LNCaP clone FGC (cell line): ENCODE results near the gene KIAA1217.
"Not testable (repeated sequence)": the region's sequence is repeated elsewhere in the genome, so short reads cannot be mapped to it uniquely, and the experiment has no call there.

Source experiments
- DNase-seq: peaks from one replicate; pipeline ENCODE4 v3.0.0-alpha.2; 2011; ENCODE audit warnings: low read depth
- H3K4me3 ChIP-seq: 2 replicates; pipeline ENCODE4 v1.5.1; 2011; ENCODE audit warnings: mild to moderate bottlenecking, low read depth, low read length, control low read depth
- TF ChIP-seq, protein P1 (sequence below): IDR thresholded peaks from 2 replicates; pipeline ENCODE4 v1.5.1; 2012; ENCODE audit warnings: mild to moderate bottlenecking; ENCODE audit not compliant: control insufficient read depth, insufficient read depth; ENCODE audit errors: extremely low read depth

KIAA1217 gene

DNA sequence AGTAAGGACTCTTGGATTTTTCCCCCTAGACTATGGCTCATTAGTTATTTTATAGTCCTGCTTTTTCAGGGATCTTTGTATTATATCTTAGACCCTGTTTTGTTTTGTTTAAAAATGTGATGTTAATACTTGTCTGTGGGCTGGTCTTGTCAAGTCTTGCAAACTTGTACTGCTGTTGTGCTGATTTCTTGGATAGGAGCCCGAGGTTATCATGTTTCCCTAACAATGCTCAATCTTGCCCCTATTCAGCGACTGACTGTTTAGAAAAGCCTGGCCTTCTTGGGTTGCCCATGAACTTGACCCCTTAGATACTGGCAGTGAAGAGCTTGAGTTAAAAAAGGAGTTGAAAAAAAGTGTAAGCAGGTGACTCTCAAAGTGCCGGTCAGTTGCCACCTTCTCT is 115.7 kb downstream of the KIAA1217 start:
- TF ChIP-seq, protein P1, sequence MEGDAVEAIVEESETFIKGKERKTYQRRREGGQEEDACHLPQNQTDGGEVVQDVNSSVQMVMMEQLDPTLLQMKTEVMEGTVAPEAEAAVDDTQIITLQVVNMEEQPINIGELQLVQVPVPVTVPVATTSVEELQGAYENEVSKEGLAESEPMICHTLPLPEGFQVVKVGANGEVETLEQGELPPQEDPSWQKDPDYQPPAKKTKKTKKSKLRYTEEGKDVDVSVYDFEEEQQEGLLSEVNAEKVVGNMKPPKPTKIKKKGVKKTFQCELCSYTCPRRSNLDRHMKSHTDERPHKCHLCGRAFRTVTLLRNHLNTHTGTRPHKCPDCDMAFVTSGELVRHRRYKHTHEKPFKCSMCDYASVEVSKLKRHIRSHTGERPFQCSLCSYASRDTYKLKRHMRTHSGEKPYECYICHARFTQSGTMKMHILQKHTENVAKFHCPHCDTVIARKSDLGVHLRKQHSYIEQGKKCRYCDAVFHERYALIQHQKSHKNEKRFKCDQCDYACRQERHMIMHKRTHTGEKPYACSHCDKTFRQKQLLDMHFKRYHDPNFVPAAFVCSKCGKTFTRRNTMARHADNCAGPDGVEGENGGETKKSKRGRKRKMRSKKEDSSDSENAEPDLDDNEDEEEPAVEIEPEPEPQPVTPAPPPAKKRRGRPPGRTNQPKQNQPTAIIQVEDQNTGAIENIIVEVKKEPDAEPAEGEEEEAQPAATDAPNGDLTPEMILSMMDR = no peak

DNA sequence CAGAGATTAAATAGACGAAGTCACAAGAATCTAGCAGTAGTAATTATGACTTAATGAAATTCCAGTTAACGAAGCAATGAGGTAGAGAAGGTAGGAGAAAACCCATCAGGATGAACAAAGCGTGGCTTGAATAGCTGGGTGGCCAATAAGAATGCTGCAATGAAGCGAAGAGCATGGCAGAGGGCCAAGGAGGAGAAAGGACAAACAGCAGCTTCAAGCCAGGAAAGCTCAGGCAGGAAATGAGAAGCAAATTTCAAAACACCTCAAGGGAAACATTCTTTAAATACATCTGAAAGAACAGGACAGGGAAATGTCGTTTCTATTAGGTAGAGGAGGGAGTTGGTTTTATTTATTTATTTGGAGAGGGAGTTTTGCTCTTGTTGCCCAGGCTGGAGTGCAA is 122.5 kb downstream of the KIAA1217 start:
- TF ChIP-seq, protein P1 = no peak

More for the DNA sequence above, 115.7 kb downstream of the KIAA1217 start:
- no peak overlapping the region for H3K4me3 ChIP-seq
- no peak for DNase-seq

DNA sequence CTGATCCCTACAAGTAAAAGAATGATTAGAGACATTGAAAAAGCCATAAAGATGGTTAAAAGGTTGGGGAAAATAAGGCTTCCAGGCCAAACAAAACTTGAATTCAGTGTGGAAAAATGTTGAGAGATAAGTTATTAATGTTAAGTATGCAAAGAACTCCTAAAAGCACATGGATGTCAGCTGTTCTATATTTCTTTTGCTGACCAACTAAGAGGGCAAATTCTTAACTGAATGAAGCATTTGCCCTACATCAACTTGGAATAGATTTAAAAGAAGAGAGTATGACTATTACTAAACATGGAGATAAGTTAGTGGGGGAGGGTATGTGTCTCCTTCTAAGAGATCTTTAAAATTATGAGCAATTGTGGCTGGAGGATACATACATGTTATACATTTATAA is 124.8 kb downstream of the KIAA1217 start:
- H3K4me3 ChIP-seq = no peak overlapping the region
- no peak for DNase-seq
- TF ChIP-seq, protein P1 = no peak

More for the DNA sequence above, 122.5 kb downstream of the KIAA1217 start:
- H3K4me3 ChIP-seq = no peak overlapping the region
- peak; percentile 54 for DNase-seq

DNA sequence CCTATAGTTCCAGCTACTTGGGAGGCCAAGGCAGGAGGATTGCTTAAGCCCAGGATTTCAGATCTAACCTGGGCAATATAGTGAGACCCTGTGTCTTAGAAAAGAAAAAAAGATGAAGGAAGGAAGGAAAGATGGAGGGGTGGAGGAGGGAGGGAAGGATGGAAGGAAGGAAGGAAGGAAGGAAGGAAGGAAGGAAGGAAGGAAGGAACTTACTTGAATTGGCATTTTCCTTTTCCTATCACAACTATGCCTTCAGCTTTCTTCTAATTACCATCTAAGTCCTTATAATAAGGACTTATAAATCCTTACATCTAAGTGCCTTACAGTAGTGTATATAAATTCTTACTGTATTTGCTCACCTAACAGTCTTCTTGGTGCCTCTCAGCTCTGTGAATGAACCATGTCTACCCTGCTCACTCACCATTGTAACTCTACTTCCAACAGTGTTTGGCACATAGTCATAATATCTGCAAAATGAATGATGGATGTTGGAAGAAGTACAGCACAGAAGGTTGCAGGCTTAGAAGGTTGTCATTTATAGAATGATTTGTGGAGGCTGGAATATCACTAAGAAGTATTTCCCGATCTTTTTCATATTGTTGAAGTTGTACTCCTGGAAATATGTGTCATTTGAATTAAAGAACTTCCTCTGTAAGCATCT is 125.5 kb downstream of the KIAA1217 start:
- no peak for DNase-seq
- TF ChIP-seq, protein P1 = no peak
- no peak overlapping the region for H3K4me3 ChIP-seq

DNA sequence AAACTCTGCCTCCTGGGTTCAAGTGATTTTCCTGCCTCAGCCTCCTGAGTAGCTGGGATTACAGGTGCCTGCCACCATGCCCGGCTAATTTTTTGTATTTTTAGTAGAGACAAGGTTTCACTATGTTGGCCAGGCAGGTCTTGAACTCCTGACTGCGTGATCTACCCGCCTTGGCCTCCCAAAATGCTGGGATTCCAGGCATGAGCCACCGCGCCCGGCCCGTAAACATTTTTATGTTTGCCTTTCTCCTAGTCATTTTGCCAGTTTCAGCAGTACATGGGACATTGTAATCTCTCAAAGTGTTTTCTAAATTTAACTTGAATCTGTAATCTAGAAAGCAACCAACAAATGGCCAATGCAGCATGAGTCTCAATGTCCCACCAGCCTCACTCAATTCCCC is 128.8 kb downstream of the KIAA1217 start:
- DNase-seq, H3K4me3 ChIP-seq: not testable (repeated sequence)

DNA sequence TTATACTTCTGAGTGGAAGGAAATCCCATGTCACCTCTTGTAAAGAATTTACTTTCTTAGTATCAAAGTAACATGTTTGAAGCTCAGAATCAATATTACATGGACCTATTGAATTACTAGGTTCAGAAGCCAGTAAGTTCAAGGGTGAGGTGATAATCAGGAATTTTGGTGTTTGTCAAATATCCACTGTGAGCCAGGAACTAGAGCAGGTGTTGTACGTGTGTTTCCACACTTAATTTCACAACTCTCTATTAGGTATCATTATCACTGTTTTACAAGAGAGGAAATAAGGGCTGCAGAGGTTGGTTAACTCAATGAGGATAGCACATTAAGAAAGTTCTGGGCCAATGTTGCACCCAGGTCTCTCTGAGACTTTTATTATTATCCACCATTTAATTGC is 130.4 kb downstream of the KIAA1217 start:
- DNase-seq = no peak
- no peak overlapping the region for H3K4me3 ChIP-seq
- TF ChIP-seq, protein P1 = no peak

DNA sequence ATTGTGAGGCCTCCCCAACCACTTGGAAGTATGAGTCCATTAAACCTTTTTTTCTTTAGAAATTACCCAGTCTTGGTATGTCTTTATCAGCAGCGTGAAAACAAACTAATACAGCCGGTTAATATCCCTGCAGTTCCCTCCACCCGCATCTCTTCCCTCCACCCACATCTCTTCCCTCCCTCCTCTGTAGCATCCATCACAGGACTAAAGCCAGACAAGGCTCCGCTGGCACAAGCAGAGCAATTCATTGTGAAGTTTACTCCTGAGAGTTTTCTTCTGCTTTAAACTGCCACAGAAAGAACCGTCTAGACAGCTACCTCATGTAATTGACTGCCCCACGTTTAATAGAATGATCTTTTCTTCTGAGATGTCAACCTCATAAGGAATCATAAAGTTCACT is 131.5 kb downstream of the KIAA1217 start:
- no peak overlapping the region for H3K4me3 ChIP-seq
- no peak for DNase-seq
- TF ChIP-seq, protein P1 = no peak
